ENCODE measurements around the gene CMPK1.
A peak's percentile ranks its signal among the peaks of the same experiment; 100 is the strongest.

The CMPK1 gene

DNA sequence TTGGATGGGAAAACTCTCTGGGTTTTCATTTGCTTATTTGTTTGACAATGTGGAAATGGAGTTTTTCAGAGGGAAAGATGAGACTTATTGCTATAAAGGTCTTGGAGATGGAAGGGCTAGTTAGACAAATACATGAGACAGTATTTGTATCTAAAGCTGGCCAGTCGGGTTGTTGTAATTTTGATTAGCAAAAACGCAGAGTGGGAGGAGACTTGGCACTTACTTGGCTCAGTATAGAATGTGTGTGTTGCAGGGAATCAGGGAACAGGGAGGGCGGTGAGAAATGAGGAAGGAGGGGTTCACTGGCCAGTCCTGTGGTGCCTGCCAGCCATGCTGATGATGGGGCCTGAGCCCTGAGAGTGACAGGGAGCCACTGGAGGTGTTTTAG lies 76.5 kb downstream of the CMPK1 start:
- H3K4me3 ChIP-seq (ENCODE audit: control insufficient read depth in 1 of 7, extremely low read depth in 1 of 7, insufficient read depth in 4 of 7, low read depth in 2 of 7, low read length in 6 of 7) = no peak overlapping the region
- WGBS (ENCODE audit: insufficient coverage) = 97% methylated on average over 3 of the region's 3 CpGs
- DNase-seq = no peak
- no peaks in the 10 kb centered on the region for H3K9me3 ChIP-seq (ENCODE audit: control extremely low read depth in 1 of 5, control insufficient read depth in 4 of 5, insufficient read depth in 2 of 5, low read depth in 1 of 5, low read length in 4 of 5)
- no peaks in the 10 kb centered on the region for H3K36me3 ChIP-seq (ENCODE audit: control insufficient read depth in 4 of 4, insufficient read depth in 4 of 4, low read length in 3 of 4)
- POLR2A ChIA-PET = no interaction called here
- H3K4me1 ChIP-seq (ENCODE audit: control extremely low read depth in 1 of 4, control insufficient read depth in 4 of 4, insufficient read depth in 4 of 4, low read length in 3 of 4) = peaks cover 0 to 5% (median 2%) of the 10 kb centered on the region in 4 experiments
- no peak overlapping the region for H3K27ac ChIP-seq (ENCODE audit: insufficient read depth in 1 of 2, low read depth in 1 of 2, low read length in 2 of 2, poor library complexity in 1 of 2, severe bottlenecking in 2 of 2)
- CTCF ChIA-PET = no interaction called here
- H3K27me3 ChIP-seq (replicated peaks in 2 of 5; ENCODE audit: control insufficient read depth in 4 of 5, insufficient read depth in 5 of 5, low read length in 4 of 5) = peaks cover 0 to 17% (median 13%) of the 10 kb centered on the region in 5 experiments

DNA sequence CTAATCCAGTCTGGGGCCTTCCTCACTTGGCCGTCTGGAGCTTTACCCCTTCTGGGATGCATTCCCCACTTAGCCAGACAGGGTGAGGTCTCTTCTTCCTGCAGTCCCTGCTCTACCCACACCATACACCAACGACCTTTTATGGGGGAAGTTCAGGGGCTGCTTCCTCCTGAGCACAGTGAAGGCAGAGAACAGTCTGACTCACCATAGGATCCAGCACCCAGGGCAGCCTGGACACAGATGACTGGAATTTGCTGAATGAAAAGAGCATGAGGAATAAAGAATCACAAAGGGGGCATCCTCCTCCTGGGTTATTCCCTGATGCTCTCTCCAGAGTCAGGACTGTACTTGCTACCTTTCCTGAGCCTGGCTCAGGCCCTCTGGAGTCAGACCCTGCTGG lies 77.8 kb downstream of the CMPK1 start:
- peaks cover 0 to 29% (median 15%) of the 10 kb centered on the region in 5 experiments for H3K27me3 ChIP-seq (replicated peaks in 2 of 5; ENCODE audit: control insufficient read depth in 4 of 5, insufficient read depth in 5 of 5, low read length in 4 of 5)
- ChIA-PET POLR2A (no interaction called here), CTCF (interaction anchor here (0.6 kb wide), 1 partner anchor 23 kb away, joined by 3 read pairs; no protein-coding TSS in a partner anchor)
- no peaks in the 10 kb centered on the region for H3K9me3 ChIP-seq (ENCODE audit: control extremely low read depth in 1 of 5, control insufficient read depth in 4 of 5, insufficient read depth in 2 of 5, low read depth in 1 of 5, low read length in 4 of 5)
- H3K27ac ChIP-seq (ENCODE audit: insufficient read depth in 1 of 2, low read depth in 1 of 2, low read length in 2 of 2, poor library complexity in 1 of 2, severe bottlenecking in 2 of 2) = no peak overlapping the region
- WGBS (ENCODE audit: insufficient coverage) = no CpG with 5 or more reads among the region's 2 CpGs
- H3K4me3 ChIP-seq (ENCODE audit: control insufficient read depth in 1 of 7, extremely low read depth in 1 of 7, insufficient read depth in 4 of 7, low read depth in 2 of 7, low read length in 6 of 7) = no peak overlapping the region
- DNase-seq = no peak
- H3K36me3 ChIP-seq (ENCODE audit: control insufficient read depth in 4 of 4, insufficient read depth in 4 of 4, low read length in 3 of 4) = no peaks in the 10 kb centered on the region
- peaks cover 0 to 6% (median 2%) of the 10 kb centered on the region in 4 experiments for H3K4me1 ChIP-seq (ENCODE audit: control extremely low read depth in 1 of 4, control insufficient read depth in 4 of 4, insufficient read depth in 4 of 4, low read length in 3 of 4)

DNA sequence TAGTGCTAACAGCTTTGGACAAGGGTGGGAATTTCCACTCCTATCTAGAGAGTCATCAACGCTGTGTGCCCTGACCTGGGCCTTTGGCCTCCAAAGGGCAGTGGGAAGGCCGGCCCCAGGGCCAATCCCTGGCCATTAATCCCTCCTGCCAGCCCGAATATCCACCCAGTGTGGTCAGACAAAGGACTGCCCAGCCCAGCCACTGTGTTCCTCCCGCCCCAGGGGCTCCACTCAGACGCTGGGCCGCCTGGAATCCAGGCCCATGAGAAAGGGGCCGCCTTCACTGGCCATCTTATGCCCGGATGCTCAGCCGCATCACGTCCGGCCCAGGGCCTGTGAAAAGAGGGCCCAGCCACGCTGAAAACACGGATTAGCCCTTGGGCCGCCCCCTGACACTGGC lies 78.8 kb downstream of the CMPK1 start:
- DNase-seq = no peak
- POLR2A ChIA-PET = no interaction called here
- no peaks in the 10 kb centered on the region for H3K36me3 ChIP-seq (ENCODE audit: control insufficient read depth in 4 of 4, insufficient read depth in 4 of 4, low read length in 3 of 4)
- WGBS (ENCODE audit: insufficient coverage) = 98% methylated on average over 13 of the region's 14 CpGs
- H3K9me3 ChIP-seq (ENCODE audit: control extremely low read depth in 1 of 5, control insufficient read depth in 4 of 5, insufficient read depth in 2 of 5, low read depth in 1 of 5, low read length in 4 of 5) = no peaks in the 10 kb centered on the region
- CTCF ChIA-PET = interaction anchor here (1.3 kb wide), 1 partner anchor 25 kb away, joined by 3 read pairs; the partner anchor contains the start of gene FOXD2
- no peak overlapping the region for H3K4me3 ChIP-seq (ENCODE audit: control insufficient read depth in 1 of 7, extremely low read depth in 1 of 7, insufficient read depth in 4 of 7, low read depth in 2 of 7, low read length in 6 of 7)
- peaks cover 0 to 39% (median 17%) of the 10 kb centered on the region in 5 experiments for H3K27me3 ChIP-seq (replicated peaks in 2 of 5; ENCODE audit: control insufficient read depth in 4 of 5, insufficient read depth in 5 of 5, low read length in 4 of 5)
- H3K4me1 ChIP-seq (ENCODE audit: control extremely low read depth in 1 of 4, control insufficient read depth in 4 of 4, insufficient read depth in 4 of 4, low read length in 3 of 4) = peaks cover 0 to 7% (median 5%) of the 10 kb centered on the region in 4 experiments
- H3K27ac ChIP-seq (ENCODE audit: insufficient read depth in 1 of 2, low read depth in 1 of 2, low read length in 2 of 2, poor library complexity in 1 of 2, severe bottlenecking in 2 of 2) = no peak overlapping the region

DNA sequence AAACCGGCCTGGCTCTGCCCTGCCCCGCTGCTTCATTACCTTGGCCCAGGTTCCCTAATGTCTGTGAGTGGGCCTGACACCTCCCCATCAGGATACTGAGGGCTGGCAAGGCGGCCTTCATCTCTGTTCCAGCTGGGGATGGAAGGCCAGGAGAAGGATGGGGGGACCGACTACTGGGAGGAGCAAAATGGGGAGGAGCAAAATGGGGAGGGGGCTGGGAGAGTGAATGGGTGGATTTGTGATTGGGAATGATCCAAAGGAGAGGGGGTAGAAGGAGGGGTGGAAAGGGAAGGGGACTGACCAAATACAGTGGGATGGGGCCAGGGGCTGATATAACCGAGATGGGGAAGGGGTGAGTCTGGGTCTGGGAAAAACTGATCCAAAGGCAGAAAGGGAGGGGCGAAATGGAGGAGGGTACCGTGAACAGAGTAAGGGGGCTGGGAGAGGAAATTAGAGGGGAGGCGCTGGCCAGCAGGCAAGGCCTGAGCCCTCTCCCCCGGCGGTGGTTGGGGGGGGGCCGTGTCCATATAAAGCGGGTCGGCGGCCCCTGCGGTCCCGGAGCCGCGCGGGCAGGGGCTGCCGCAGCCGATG lies 82.2 kb downstream of the CMPK1 start, which contains the start of gene FOXE3:
Gene FOXE3 (plus strand): TSS at position 558 of the 591 bp plus-strand sequence. CDS start 31 bp downstream, at position 589.
- H3K27ac ChIP-seq (ENCODE audit: insufficient read depth in 1 of 2, low read depth in 1 of 2, low read length in 2 of 2, poor library complexity in 1 of 2, severe bottlenecking in 2 of 2) = no peak within 1 kb of the TSS
- no peak for DNase-seq
- no peaks in the 10 kb centered on the region for H3K9me3 ChIP-seq (ENCODE audit: control extremely low read depth in 1 of 5, control insufficient read depth in 4 of 5, insufficient read depth in 2 of 5, low read depth in 1 of 5, low read length in 4 of 5)
- ChIA-PET POLR2A (no interaction called here), CTCF (interaction anchor here (1.3 to 1.7 kb wide), 2 partner anchors 20 to 28 kb away, joined by 4 to 7 read pairs; no protein-coding TSS in a partner anchor)
- H3K27me3 ChIP-seq (replicated peaks in 2 of 5; ENCODE audit: control insufficient read depth in 4 of 5, insufficient read depth in 5 of 5, low read length in 4 of 5) = peaks cover 17 to 71% (median 28%) of the 10 kb centered on the region in 5 experiments
- H3K4me1 ChIP-seq (ENCODE audit: control extremely low read depth in 1 of 4, control insufficient read depth in 4 of 4, insufficient read depth in 4 of 4, low read length in 3 of 4) = peaks cover 0 to 5% (median 2%) of the 10 kb centered on the region in 4 experiments
- H3K4me3 ChIP-seq (ENCODE audit: control insufficient read depth in 1 of 7, extremely low read depth in 1 of 7, insufficient read depth in 4 of 7, low read depth in 2 of 7, low read length in 6 of 7) = peak within 1 kb of the TSS in 2 of 7 experiments; percentile 54 to 64
- H3K36me3 ChIP-seq (ENCODE audit: control insufficient read depth in 4 of 4, insufficient read depth in 4 of 4, low read length in 3 of 4) = no peaks in the 10 kb centered on the region
- whole genome bisulfite sequencing (ENCODE audit: insufficient coverage) = 50% methylated on average over 16 of the region's 21 CpGs

DNA sequence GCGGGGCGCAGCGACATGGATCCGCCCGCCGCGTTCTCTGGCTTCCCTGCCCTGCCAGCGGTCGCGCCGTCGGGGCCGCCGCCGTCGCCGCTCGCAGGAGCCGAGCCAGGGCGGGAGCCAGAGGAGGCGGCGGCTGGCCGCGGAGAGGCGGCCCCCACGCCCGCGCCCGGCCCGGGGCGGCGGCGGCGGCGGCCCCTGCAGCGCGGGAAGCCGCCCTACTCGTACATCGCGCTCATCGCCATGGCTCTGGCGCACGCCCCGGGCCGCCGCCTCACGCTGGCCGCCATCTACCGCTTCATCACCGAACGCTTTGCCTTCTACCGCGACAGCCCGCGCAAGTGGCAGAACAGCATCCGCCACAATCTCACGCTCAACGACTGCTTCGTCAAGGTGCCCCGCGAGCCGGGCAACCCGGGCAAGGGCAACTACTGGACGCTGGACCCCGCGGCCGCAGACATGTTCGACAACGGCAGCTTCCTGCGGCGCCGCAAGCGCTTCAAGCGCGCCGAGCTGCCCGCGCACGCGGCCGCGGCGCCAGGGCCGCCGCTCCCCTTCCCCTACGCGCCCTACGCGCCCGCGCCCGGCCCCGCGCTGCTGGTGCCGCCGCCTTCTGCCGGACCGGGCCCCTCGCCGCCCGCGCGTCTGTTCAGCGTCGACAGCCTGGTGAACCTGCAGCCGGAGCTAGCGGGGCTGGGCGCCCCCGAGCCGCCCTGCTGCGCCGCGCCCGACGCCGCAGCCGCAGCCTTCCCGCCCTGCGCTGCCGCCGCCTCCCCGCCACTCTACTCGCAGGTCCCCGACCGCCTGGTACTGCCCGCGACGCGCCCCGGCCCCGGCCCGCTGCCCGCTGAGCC lies 83.0 kb downstream of the CMPK1 start:
- Histone ChIP-seq H3K36me3 (ENCODE audit: control insufficient read depth in 4 of 4, insufficient read depth in 4 of 4, low read length in 3 of 4) (no peaks in the 10 kb centered on the region), H3K4me1 (ENCODE audit: control extremely low read depth in 1 of 4, control insufficient read depth in 4 of 4, insufficient read depth in 4 of 4, low read length in 3 of 4) (peaks cover 0 to 5% (median 2%) of the 10 kb centered on the region in 4 experiments), H3K4me3 (ENCODE audit: control insufficient read depth in 1 of 7, extremely low read depth in 1 of 7, insufficient read depth in 4 of 7, low read depth in 2 of 7, low read length in 6 of 7) (peak overlapping the region in 2 of 7 experiments; percentile 54 to 64), H3K27ac (ENCODE audit: insufficient read depth in 1 of 2, low read depth in 1 of 2, low read length in 2 of 2, poor library complexity in 1 of 2, severe bottlenecking in 2 of 2) (no peak overlapping the region), H3K27me3 (replicated peaks in 2 of 5; ENCODE audit: control insufficient read depth in 4 of 5, insufficient read depth in 5 of 5, low read length in 4 of 5) (peaks cover 17 to 79% (median 31%) of the 10 kb centered on the region in 5 experiments), H3K9me3 (ENCODE audit: control extremely low read depth in 1 of 5, control insufficient read depth in 4 of 5, insufficient read depth in 2 of 5, low read depth in 1 of 5, low read length in 4 of 5) (no peaks in the 10 kb centered on the region)
- 3% methylated on average over 121 of the region's 134 CpGs for WGBS (ENCODE audit: insufficient coverage)
- ChIA-PET POLR2A (no interaction called here), CTCF (interaction anchor here (1.6 to 6.0 kb wide), 2 partner anchors 18 to 35 kb away, joined by 5 to 53 read pairs; no protein-coding TSS in a partner anchor)
- DNase-seq = peak in 2 of 3 donors; percentile 40 to 55

DNA sequence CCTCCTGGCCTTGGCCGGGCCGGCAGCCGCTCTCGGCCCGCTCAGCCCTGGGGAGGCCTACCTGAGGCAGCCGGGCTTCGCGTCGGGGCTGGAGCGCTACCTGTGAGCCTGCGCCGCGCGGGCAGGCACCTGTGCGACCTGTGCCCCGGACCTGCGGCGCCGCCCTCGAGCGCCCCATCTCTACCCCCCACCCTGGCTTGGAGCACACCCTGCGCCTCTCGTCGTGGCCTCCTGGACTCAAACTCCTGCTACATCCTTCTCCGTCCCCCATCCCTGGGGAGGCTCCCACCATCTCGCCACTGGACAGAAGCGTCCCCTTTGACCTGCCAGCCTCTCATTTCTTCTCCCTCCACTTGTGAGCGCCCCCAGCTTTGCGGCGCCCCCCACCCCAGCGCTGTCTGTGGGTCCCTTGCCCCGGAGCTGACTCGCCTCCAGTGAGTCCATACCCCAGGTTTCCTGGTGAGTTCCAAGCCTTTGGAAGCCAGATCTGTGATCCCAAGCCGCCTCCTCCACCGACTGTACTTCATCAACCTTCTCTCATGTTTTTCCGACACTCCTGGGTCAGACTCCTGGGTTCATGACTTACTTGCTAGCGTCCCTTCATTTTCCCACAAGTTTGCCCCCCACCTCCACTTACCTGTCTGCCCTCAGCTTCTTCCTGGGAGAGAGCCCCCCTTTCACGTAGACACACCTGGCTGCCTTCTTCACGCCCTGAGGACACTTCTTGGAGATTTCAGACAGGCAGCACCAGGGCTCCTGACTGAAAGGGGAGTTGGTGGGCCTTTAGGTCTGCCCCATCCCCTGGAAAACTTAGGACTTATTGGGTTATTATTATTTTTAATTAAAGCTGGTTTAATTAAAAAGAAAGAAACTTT lies 83.8 kb downstream of the CMPK1 start:
- H3K4me1 ChIP-seq (ENCODE audit: control extremely low read depth in 1 of 4, control insufficient read depth in 4 of 4, insufficient read depth in 4 of 4, low read length in 3 of 4) = peaks cover 0 to 5% (median 2%) of the 10 kb centered on the region in 4 experiments
- H3K36me3 ChIP-seq (ENCODE audit: control insufficient read depth in 4 of 4, insufficient read depth in 4 of 4, low read length in 3 of 4) = no peaks in the 10 kb centered on the region
- POLR2A ChIA-PET = no interaction called here
- no peak overlapping the region for H3K27ac ChIP-seq (ENCODE audit: insufficient read depth in 1 of 2, low read depth in 1 of 2, low read length in 2 of 2, poor library complexity in 1 of 2, severe bottlenecking in 2 of 2)
- H3K9me3 ChIP-seq (ENCODE audit: control extremely low read depth in 1 of 5, control insufficient read depth in 4 of 5, insufficient read depth in 2 of 5, low read depth in 1 of 5, low read length in 4 of 5) = no peaks in the 10 kb centered on the region
- CTCF ChIA-PET = interaction anchor here (1.0 to 6.0 kb wide), 3 partner anchors 17 to 309 kb away, joined by 3 to 53 read pairs (median 5); no protein-coding TSS in a partner anchor
- peaks cover 17 to 81% (median 31%) of the 10 kb centered on the region in 5 experiments for H3K27me3 ChIP-seq (replicated peaks in 2 of 5; ENCODE audit: control insufficient read depth in 4 of 5, insufficient read depth in 5 of 5, low read length in 4 of 5)
- WGBS (ENCODE audit: insufficient coverage) = 46% methylated on average over 39 of the region's 39 CpGs
- DNase-seq = no peak
- peak overlapping the region in 2 of 7 experiments; percentile 54 to 64 for H3K4me3 ChIP-seq (ENCODE audit: control insufficient read depth in 1 of 7, extremely low read depth in 1 of 7, insufficient read depth in 4 of 7, low read depth in 2 of 7, low read length in 6 of 7)
